Fibroblast of the aortic adventitia (primary cell): ENCODE measurements around the gene DGCR8. TPM values are rescaled to one million over a fixed set of nuclear protein-coding genes. Genes with fewer than 3 reads are reported as not detected.

Experiments used
- DNase-seq: peaks from one replicate; pipeline ENCODE4 v3.0.0-alpha.2; 2010; ENCODE audit warnings: low read depth
- H3K4me3 ChIP-seq: 2 replicates; pipeline ENCODE4 v1.5.1; 2011; ENCODE audit warnings: low read depth, mild to moderate bottlenecking, control low read depth, low read length, moderate library complexity
- CTCF ChIP-seq: IDR thresholded peaks from 2 replicates; pipeline ENCODE4 v1.5.1; 2011; ENCODE audit warnings: mild to moderate bottlenecking, low read length, control low read depth, inconsistent platforms; ENCODE audit not compliant: insufficient read depth
- total RNA-seq: library from RNA; depleted of rRNA; stranded (reverse); fragments of >200 nt; gene quantifications from 2 replicates; pipeline ENCODE4 v1.2.3, GENCODE V29; 2012; ENCODE audit warnings: low replicate concordance

DGCR8 gene
- total RNA-seq, 1 donor, result 22.0 TPM

GRCh38 chr22:20087319-20088262, 7.5 kb downstream of the DGCR8 start:
- DNase-seq, result no peak
- no peak for TF ChIP-seq CTCF
- H3K4me3 ChIP-seq, result no peak overlapping the region

- H3K4me3 ChIP-seq, result no peak overlapping the region
- no peak for DNase-seq
- no peak for TF ChIP-seq CTCF
Measured at GRCh38 chr22:20088263-20088648, 8.2 kb downstream of the DGCR8 start.

GRCh38 chr22:20089226-20089976, 9.4 kb downstream of the DGCR8 start:
- H3K4me3 ChIP-seq, result no peak overlapping the region
- TF ChIP-seq CTCF, result no peak
- DNase-seq, result no peak

- DNase-seq, result no peak
- TF ChIP-seq CTCF, result no peak
Measured at GRCh38 chr22:20089977-20090729, 10.1 kb downstream of the DGCR8 start.

GRCh38 chr22:20090730-20091240, 10.7 kb downstream of the DGCR8 start:
- H3K4me3 ChIP-seq, result no peak overlapping the region
- DNase-seq, result no peak
- TF ChIP-seq CTCF, result no peak

More at GRCh38 chr22:20089977-20090729, 10.1 kb downstream of the DGCR8 start:
- H3K4me3 ChIP-seq, result no peak overlapping the region

GRCh38 chr22:20091690-20092476, 11.8 kb downstream of the DGCR8 start:
- H3K4me3 ChIP-seq, result no peak overlapping the region
- DNase-seq, result no peak
- no peak for TF ChIP-seq CTCF
